Upper lobe of right lung (tissue), 1 donor: ENCODE results near the gene MBNL2. TPM values are rescaled to one million over a fixed set of nuclear protein-coding genes. Genes with fewer than 3 reads are reported as not detected.

Experiments
- ATAC-seq: fragments of 200-7000 bp; cut with Tn5 transposase; one replicate; pipeline ENCODE4 v1.9.1; 2020; ENCODE audit warnings: mild to moderate bottlenecking, moderate library complexity
- DNase-seq: peaks from one replicate; pipeline ENCODE4 v3.0.0-alpha.2; 2020
- H3K27ac ChIP-seq: fragments of 200-600 bp; one replicate; pipeline ENCODE4 v1.8.0; 2022
- H3K27me3 ChIP-seq: fragments of 200-600 bp; one replicate; pipeline ENCODE4 v1.8.0; 2022; ENCODE audit warnings: mild to moderate bottlenecking
- H3K36me3 ChIP-seq: fragments of 200-600 bp; one replicate; pipeline ENCODE4 v1.8.0; 2022
- H3K4me1 ChIP-seq: fragments of 200-600 bp; one replicate; pipeline ENCODE4 v1.8.0; 2022
- H3K4me3 ChIP-seq: fragments of 200-600 bp; one replicate; pipeline ENCODE4 v1.8.0; 2022; ENCODE audit warnings: mild to moderate bottlenecking
- H3K9me3 ChIP-seq: fragments of 200-600 bp; one replicate; pipeline ENCODE4 v1.8.0; 2022
- CTCF ChIP-seq: fragments of 200-600 bp; IDR thresholded peaks from one replicate; pipeline ENCODE4 v1.8.0; 2022; ENCODE audit warnings: antibody characterized with exemption
- intact Hi-C: fragments of 100-400 bp; cut with DNase I; formaldehyde crosslinking; loops from one replicate; pipeline ENCODE4 v1.11.0; 2022
- total RNA-seq: library from RNA; stranded (reverse); fragmentation: NEBNext Ultra II Directional; extraction: Animal tissue kit (Norgen Biotek cat#: 25700); gene quantifications from one replicate; pipeline ENCODE4 v1.2.1, GENCODE V29; 2021
- donor health status: DM: no; HTN: yes; CAD: no; lungs with severe emphysema.

The MBNL2 gene
- total RNA-seq, 1 donor from 2014 or later = 60.6 TPM

DNA sequence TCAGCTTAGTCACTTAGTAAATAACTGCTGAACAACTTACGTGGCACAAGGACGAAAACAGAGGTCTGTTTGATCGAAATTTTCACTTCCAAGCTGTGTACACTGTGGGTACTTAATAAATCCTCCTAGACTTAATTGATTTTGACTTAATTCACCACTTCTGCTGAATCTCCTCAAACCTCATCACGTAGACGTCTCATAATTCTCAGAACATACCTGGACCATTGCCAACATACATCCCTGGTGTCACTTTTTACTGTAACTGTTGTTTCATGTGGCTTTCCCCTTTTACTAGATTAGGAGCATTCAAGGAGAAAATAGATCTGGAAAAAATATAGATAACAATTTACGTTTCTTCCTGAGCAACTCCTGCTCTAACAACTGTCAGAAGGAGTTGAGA is 105.0 kb downstream of the MBNL2 start:
- Histone ChIP-seq H3K36me3 (no peaks in the 10 kb centered on the region), H3K27ac (no peak overlapping the region), H3K4me3 (no peak overlapping the region), H3K9me3 (no peaks in the 10 kb centered on the region), H3K4me1 (peaks cover 12% of the 10 kb centered on the region), H3K27me3 (no peaks in the 10 kb centered on the region)
- no peak for TF ChIP-seq CTCF
- DNase-seq = no peak
- intact Hi-C loops = no loop called here
- ATAC-seq = no peak

GRCh38 chr13:97327506-97328221 is 105.5 kb downstream of the MBNL2 start:
- Histone ChIP-seq H3K4me1 (peaks cover 12% of the 10 kb centered on the region), H3K27ac (no peak overlapping the region)
- ATAC-seq = no peak

GRCh38 chr13:97328222-97328790 is 106.2 kb downstream of the MBNL2 start:
- Histone ChIP-seq H3K9me3 (no peaks in the 10 kb centered on the region), H3K27me3 (no peaks in the 10 kb centered on the region), H3K4me1 (peaks cover 16% of the 10 kb centered on the region), H3K36me3 (no peaks in the 10 kb centered on the region), H3K27ac (no peak overlapping the region), H3K4me3 (no peak overlapping the region)
- peak; percentile 42 for ATAC-seq
- TF ChIP-seq CTCF = no peak
- DNase-seq = no peak
- intact Hi-C loops = no loop called here

More at GRCh38 chr13:97327506-97328221, 105.5 kb downstream of the MBNL2 start:
- H3K9me3 ChIP-seq = no peaks in the 10 kb centered on the region
- no peak overlapping the region for H3K4me3 ChIP-seq
- no peaks in the 10 kb centered on the region for H3K36me3 ChIP-seq
- no peak for DNase-seq
- no peaks in the 10 kb centered on the region for H3K27me3 ChIP-seq
- intact Hi-C loops = no loop called here
- no peak for TF ChIP-seq CTCF

GRCh38 chr13:97329331-97329730 is 107.2 kb downstream of the MBNL2 start:
- TF ChIP-seq CTCF = no peak
- Histone ChIP-seq H3K9me3 (no peaks in the 10 kb centered on the region), H3K27ac (no peak overlapping the region), H3K4me3 (no peak overlapping the region), H3K4me1 (peaks cover 10% of the 10 kb centered on the region), H3K36me3 (no peaks in the 10 kb centered on the region), H3K27me3 (no peaks in the 10 kb centered on the region)
- ATAC-seq (peak; percentile 31), DNase-seq (no peak)
- intact Hi-C loops = no loop called here

GRCh38 chr13:97330448-97330847 is 108.3 kb downstream of the MBNL2 start:
- Histone ChIP-seq H3K27me3 (no peaks in the 10 kb centered on the region), H3K4me3 (no peak overlapping the region), H3K9me3 (no peaks in the 10 kb centered on the region), H3K36me3 (peaks cover 3% of the 10 kb centered on the region), H3K27ac (no peak overlapping the region), H3K4me1 (peaks cover 14% of the 10 kb centered on the region)
- ATAC-seq (no peak), DNase-seq (no peak)
- no peak for TF ChIP-seq CTCF
- intact Hi-C loops = no loop called here
